ENCODE measurements around the gene NCAPG2.
"Not testable (repeated sequence)": the region's sequence is repeated elsewhere in the genome, so short reads cannot be mapped to it uniquely, and the experiment has no call there.

The NCAPG2 gene

DNA sequence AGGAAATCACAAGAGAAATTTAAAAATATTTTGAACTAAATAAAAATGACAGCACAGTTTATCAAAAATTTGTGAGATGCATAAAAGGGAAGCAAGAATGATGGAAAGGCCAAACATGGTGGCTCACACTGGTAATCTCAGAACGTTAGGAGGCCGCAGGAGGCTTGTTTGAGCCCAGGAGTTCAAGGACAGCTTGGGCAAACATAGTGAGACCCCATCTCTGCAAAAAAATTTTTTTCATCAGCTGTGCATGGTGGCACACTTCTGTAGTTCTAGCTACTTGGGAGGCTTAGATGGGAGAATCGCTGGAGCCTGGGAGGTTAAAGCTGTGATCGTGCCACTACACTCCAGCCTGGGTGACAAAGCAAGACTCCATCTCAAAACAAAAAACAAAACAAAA lies 62.5 kb downstream of the NCAPG2 start:
- Histone ChIP-seq H3K9ac (ENCODE audit: low read depth, low read length) (no peak overlapping the region), H3K4me1 (ENCODE audit: insufficient read depth, low read length) (no peaks in the 10 kb centered on the region), H3K36me3 (ENCODE audit: insufficient read depth, low read length) (peaks cover 27% of the 10 kb centered on the region), H3K9me3 (ENCODE audit: control insufficient read depth, insufficient read depth, low read length) (no peaks in the 10 kb centered on the region)

- no peaks in the 10 kb centered on the region for H3K4me1 ChIP-seq (ENCODE audit: insufficient read depth, low read length)
- no peaks in the 10 kb centered on the region for H3K9me3 ChIP-seq (ENCODE audit: control insufficient read depth, insufficient read depth, low read length)
- peaks cover 7% of the 10 kb centered on the region for H3K36me3 ChIP-seq (ENCODE audit: insufficient read depth, low read length)
- H3K9ac ChIP-seq (ENCODE audit: low read depth, low read length) = no peak overlapping the region
Measured at GRCh38 chr7:158638001-158638400, 66.6 kb downstream of the NCAPG2 start.

- peaks cover 3% of the 10 kb centered on the region; the same call in 1 of the 2 replicates for H3K36me3 ChIP-seq (ENCODE audit: insufficient read depth, low read length)
- H3K4me1 ChIP-seq (ENCODE audit: insufficient read depth, low read length) = no peaks in the 10 kb centered on the region
- no peaks in the 10 kb centered on the region for H3K9me3 ChIP-seq (ENCODE audit: control insufficient read depth, insufficient read depth, low read length)
- no peak overlapping the region for H3K9ac ChIP-seq (ENCODE audit: low read depth, low read length)
Measured at GRCh38 chr7:158633055-158633956, 71.3 kb downstream of the NCAPG2 start.

DNA sequence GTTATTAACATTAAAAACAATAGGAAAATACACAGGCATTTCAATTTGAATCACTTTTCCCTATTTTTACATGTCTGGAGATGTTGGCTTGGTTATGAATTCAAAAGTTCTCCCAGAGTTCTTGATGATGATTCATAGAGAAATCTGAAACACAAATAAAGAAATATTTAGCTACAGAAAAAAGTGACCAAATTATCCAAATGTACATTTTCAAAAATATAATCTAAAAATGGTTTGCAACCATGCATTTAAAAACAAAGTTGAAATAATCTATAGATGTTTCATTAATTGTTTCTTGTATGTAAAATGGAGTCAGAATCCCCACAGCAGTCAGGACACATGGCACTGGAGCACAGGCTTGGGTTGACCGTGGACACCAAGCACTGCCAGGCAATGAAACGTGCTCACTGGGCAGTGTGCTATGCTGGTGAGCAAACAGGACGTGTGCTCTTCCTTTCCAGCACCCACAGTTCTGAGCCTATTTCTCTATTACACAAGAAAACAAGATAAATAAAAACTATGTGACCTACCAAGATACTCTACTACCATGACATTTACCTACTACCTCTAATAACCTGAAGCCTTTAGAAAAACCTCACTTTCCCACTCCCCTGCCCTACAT lies 72.9 kb downstream of the NCAPG2 start:
- Histone ChIP-seq H3K36me3 (ENCODE audit: insufficient read depth, low read length) (no peaks in the 10 kb centered on the region; the same call in 1 of the 2 replicates), H3K9ac (ENCODE audit: low read depth, low read length) (no peak overlapping the region), H3K4me1 (ENCODE audit: insufficient read depth, low read length) (no peaks in the 10 kb centered on the region), H3K9me3 (ENCODE audit: control insufficient read depth, insufficient read depth, low read length) (no peaks in the 10 kb centered on the region)

DNA sequence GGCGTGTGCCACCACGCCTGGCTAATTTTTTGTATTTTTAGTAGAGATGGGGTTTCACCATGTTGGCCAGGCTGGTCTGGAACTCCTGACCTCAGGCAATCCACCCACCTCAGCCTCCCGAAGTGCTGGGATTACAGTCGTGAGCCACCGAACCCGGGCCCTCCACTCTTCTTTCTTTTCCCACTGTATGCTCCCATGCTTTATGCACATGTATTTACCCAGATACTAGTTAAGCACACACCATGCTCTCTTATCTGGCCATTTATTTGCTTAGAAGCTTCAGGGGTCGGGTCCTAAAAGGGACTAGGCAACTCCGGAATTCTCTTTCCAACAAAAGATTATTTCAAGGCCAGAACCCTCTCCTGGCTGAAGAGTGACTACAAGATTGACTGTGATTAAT lies 78.3 kb downstream of the NCAPG2 start:
- H3K4me1 ChIP-seq (ENCODE audit: insufficient read depth, low read length); H3K9ac ChIP-seq (ENCODE audit: low read depth, low read length); H3K36me3 ChIP-seq (ENCODE audit: insufficient read depth, low read length); H3K9me3 ChIP-seq (ENCODE audit: control insufficient read depth, insufficient read depth, low read length): not testable (repeated sequence)

DNA sequence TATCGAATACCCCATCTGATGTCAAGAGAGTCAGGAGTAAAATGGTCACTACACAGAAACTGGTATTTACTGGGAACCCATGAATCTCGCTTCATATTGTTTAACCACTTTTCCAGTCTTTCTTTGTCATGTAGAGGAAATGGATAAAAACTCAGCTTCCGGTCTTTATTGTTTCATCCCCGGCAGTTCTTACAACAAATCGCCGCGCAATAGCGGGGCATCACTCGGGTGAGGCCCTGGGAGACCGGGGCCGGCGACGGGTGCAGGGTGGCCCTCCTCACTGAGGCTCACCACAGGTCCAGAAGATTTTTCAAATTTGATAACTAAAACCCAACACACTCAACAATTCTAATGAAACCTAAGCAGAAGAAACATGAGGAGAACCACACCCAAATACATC lies 81.4 kb downstream of the NCAPG2 start:
- Histone ChIP-seq H3K9ac (ENCODE audit: low read depth, low read length) (no peak overlapping the region), H3K9me3 (ENCODE audit: control insufficient read depth, insufficient read depth, low read length) (no peaks in the 10 kb centered on the region), H3K36me3 (ENCODE audit: insufficient read depth, low read length) (no peaks in the 10 kb centered on the region; the same call in 1 of the 2 replicates)

DNA sequence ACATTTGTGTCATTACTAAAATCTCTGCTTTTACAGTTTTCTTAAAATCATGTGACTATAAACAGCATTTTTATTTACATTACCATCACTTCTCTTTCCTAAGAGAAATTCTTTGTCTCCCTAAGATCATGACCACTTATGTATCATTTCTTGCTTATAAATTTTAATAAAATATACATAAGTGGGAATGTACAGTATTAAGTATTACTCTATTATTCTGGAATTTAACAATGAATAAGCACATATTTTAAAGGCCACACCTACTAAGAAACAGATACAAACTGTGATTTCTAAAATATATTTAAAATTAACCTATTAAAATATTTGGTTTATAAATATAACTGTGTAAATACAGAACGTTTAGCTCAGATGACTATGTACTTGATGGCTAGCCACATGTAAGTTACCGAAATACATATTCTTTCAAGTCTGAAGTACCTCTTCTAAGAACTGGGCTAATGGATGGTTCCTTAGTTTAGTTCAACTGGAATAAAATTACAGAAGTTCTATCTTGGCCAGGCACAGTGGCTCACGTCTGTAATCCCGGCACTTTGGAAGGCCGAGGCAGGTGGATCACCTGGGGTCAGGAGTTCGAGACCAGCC lies 83.7 kb downstream of the NCAPG2 start:
- Histone ChIP-seq H3K36me3 (ENCODE audit: insufficient read depth, low read length) (no peaks in the 10 kb centered on the region; the same call in 1 of the 2 replicates), H3K4me1 (ENCODE audit: insufficient read depth, low read length) (peaks cover 21% of the 10 kb centered on the region), H3K9ac (ENCODE audit: low read depth, low read length) (no peak overlapping the region)

More for the DNA sequence above, 81.4 kb downstream of the NCAPG2 start:
- H3K4me1 ChIP-seq (ENCODE audit: insufficient read depth, low read length) = 0 out of 2 replicates have a peak, but pooled peaks cover 5% of the 10 kb centered on the region

GRCh38 chr7:158620418-158620817 lies 84.2 kb downstream of the NCAPG2 start:
- H3K9me3 ChIP-seq (ENCODE audit: control insufficient read depth, insufficient read depth, low read length) = no peaks in the 10 kb centered on the region
- H3K9ac ChIP-seq (ENCODE audit: low read depth, low read length) = no peak overlapping the region
- peaks cover 21% of the 10 kb centered on the region for H3K4me1 ChIP-seq (ENCODE audit: insufficient read depth, low read length)
- H3K36me3 ChIP-seq (ENCODE audit: insufficient read depth, low read length) = no peaks in the 10 kb centered on the region

More for the DNA sequence above, 83.7 kb downstream of the NCAPG2 start:
- H3K9me3 ChIP-seq (ENCODE audit: control insufficient read depth, insufficient read depth, low read length) = no peaks in the 10 kb centered on the region

DNA sequence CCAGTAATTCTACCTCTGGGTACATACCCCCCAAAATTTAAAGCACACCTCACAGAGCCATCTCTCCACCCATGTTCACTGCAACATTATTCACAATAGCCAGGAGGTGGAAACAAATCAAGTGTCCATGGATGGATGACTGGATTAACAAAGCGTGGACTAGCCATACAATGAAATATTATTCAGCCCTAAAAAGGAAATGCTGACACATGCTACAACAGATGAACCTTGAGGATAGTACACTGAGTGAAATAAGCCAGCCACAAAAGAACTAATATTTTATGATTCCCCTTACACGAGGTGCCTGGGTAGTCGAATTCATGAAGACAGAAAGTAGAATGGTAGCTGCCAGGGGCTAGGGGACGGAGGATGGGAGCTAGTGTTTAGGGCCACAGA lies 85.9 kb downstream of the NCAPG2 start:
- no peaks in the 10 kb centered on the region for H3K9me3 ChIP-seq (ENCODE audit: control insufficient read depth, insufficient read depth, low read length)
- H3K9ac ChIP-seq (ENCODE audit: low read depth, low read length) = no peak overlapping the region
- no peaks in the 10 kb centered on the region for H3K36me3 ChIP-seq (ENCODE audit: insufficient read depth, low read length)
- peaks cover 21% of the 10 kb centered on the region for H3K4me1 ChIP-seq (ENCODE audit: insufficient read depth, low read length)

- H3K4me1 ChIP-seq (ENCODE audit: insufficient read depth, low read length) = peaks cover 21% of the 10 kb centered on the region
- H3K36me3 ChIP-seq (ENCODE audit: insufficient read depth, low read length) = no peaks in the 10 kb centered on the region; the same call in 1 of the 2 replicates
- no peak overlapping the region for H3K9ac ChIP-seq (ENCODE audit: low read depth, low read length)
- no peaks in the 10 kb centered on the region for H3K9me3 ChIP-seq (ENCODE audit: control insufficient read depth, insufficient read depth, low read length)
Measured at GRCh38 chr7:158617737-158618128, 86.9 kb downstream of the NCAPG2 start.

GRCh38 chr7:158616050-158616449 lies 88.6 kb downstream of the NCAPG2 start:
- Histone ChIP-seq H3K4me1 (ENCODE audit: insufficient read depth, low read length) (peaks cover 21% of the 10 kb centered on the region), H3K9ac (ENCODE audit: low read depth, low read length) (no peak overlapping the region), H3K9me3 (ENCODE audit: control insufficient read depth, insufficient read depth, low read length) (no peaks in the 10 kb centered on the region), H3K36me3 (ENCODE audit: insufficient read depth, low read length) (peaks cover 4% of the 10 kb centered on the region; the same call in 1 of the 2 replicates)

GRCh38 chr7:158614700-158615099 lies 89.9 kb downstream of the NCAPG2 start:
- peaks cover 4% of the 10 kb centered on the region; the same call in 1 of the 2 replicates for H3K36me3 ChIP-seq (ENCODE audit: insufficient read depth, low read length)
- H3K4me1 ChIP-seq (ENCODE audit: insufficient read depth, low read length) = peaks cover 21% of the 10 kb centered on the region
- no peak overlapping the region for H3K9ac ChIP-seq (ENCODE audit: low read depth, low read length)
- H3K9me3 ChIP-seq (ENCODE audit: control insufficient read depth, insufficient read depth, low read length) = no peaks in the 10 kb centered on the region

DNA sequence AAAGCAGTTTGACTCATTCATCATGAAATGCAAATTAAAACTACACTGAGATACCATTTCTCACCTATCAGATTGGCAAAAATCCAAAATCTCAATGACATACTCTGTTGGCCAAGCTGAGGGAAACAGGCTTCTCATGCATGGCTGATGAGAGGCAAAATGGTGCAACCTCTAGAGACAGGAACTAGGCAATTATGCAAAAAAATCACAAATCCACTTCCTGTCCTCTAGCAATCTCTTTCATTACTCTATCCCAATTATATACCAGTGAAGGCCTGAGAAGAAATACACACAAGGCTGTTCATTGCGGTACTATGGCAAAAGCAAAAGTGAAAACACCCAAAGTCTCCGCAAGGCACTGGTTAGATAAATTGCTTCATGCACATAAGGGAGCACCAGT lies 91.1 kb downstream of the NCAPG2 start:
- Histone ChIP-seq H3K9me3 (ENCODE audit: control insufficient read depth, insufficient read depth, low read length) (no peaks in the 10 kb centered on the region), H3K36me3 (ENCODE audit: insufficient read depth, low read length) (peaks cover 4% of the 10 kb centered on the region; the same call in 1 of the 2 replicates), H3K9ac (ENCODE audit: low read depth, low read length) (no peak overlapping the region), H3K4me1 (ENCODE audit: insufficient read depth, low read length) (peaks cover 19% of the 10 kb centered on the region)

- no peak overlapping the region for H3K9ac ChIP-seq (ENCODE audit: low read depth, low read length)
- H3K9me3 ChIP-seq (ENCODE audit: control insufficient read depth, insufficient read depth, low read length) = no peaks in the 10 kb centered on the region
- peaks cover 12% of the 10 kb centered on the region for H3K4me1 ChIP-seq (ENCODE audit: insufficient read depth, low read length)
- H3K36me3 ChIP-seq (ENCODE audit: insufficient read depth, low read length) = peaks cover 4% of the 10 kb centered on the region; the same call in 1 of the 2 replicates
Measured at GRCh38 chr7:158612546-158612945, 92.1 kb downstream of the NCAPG2 start.
